HL-60 (cell line): ENCODE data around the gene NRXN3.

Experiments
- DNase-seq, 2 experiments: peaks; one replicate each; pipeline ENCODE4 v3.0.0-alpha.2; 2010 to 2020; ENCODE audit warnings: low read depth in 1 of 2, low spot score in 1 of 2
- H3K27ac ChIP-seq: fragments of 250-450 bp; sonication (Bioruptor Pico); replicated peaks from 2 replicates; pipeline ENCODE4 v1.5.1; 2020; ENCODE audit warnings: mild to moderate bottlenecking, moderate library complexity
- H3K27me3 ChIP-seq: fragments of 250-450 bp; sonication (Bioruptor Pico); 2 replicates; pipeline ENCODE4 v1.5.1; 2021; ENCODE audit warnings: mild to moderate bottlenecking, moderate library complexity; ENCODE audit not compliant: insufficient read depth, poor library complexity, severe bottlenecking
- H3K4me3 ChIP-seq: replicated peaks from 2 replicates; pipeline ENCODE4 v1.5.1; 2011; ENCODE audit warnings: mild to moderate bottlenecking, control low read depth, low read length; ENCODE audit not compliant: insufficient read depth
- CTCF ChIP-seq: IDR thresholded peaks from one replicate; pipeline ENCODE4 v1.5.1; 2011; ENCODE audit warnings: low read length, control low read depth, inconsistent platforms; ENCODE audit not compliant: insufficient read depth
- GABPA ChIP-seq: IDR thresholded peaks from 2 replicates; pipeline ENCODE4 v1.6.1; 2012; ENCODE audit warnings: low read depth
- POLR2AphosphoS5 ChIP-seq: IDR thresholded peaks from 2 replicates; pipeline ENCODE4 v1.6.1; 2012; ENCODE audit warnings: low read depth
- REST ChIP-seq: IDR thresholded peaks from 2 replicates; pipeline ENCODE4 v1.6.1; 2012; ENCODE audit warnings: low read depth; ENCODE audit not compliant: insufficient replicate concordance
- SPI1 ChIP-seq: IDR thresholded peaks from 2 replicates; pipeline ENCODE4 v1.6.1; 2012; ENCODE audit warnings: low read depth, mild to moderate bottlenecking, borderline replicate concordance

NRXN3 gene

GRCh38 chr14:79575032-79575431, 1404.9 kb downstream of the NRXN3 start:
- TF ChIP-seq CTCF: no peak
- TF ChIP-seq SPI1: no peak
- TF ChIP-seq REST: no peak
- TF ChIP-seq POLR2AphosphoS5: no peak
- TF ChIP-seq GABPA: no peak
- Histone ChIP-seq H3K4me3 (no peak overlapping the region), H3K27me3 (no peaks in the 10 kb centered on the region)

GRCh38 chr14:79576424-79576823, 1406.3 kb downstream of the NRXN3 start:
- TF ChIP-seq REST (no peak), CTCF (no peak), SPI1 (no peak), GABPA (no peak), POLR2AphosphoS5 (no peak)
- no peak overlapping the region for H3K27ac ChIP-seq
- DNase-seq: no peak

More at GRCh38 chr14:79575032-79575431, 1404.9 kb downstream of the NRXN3 start:
- no peak overlapping the region for H3K27ac ChIP-seq
- DNase-seq: no peak

GRCh38 chr14:79578470-79578869, 1408.3 kb downstream of the NRXN3 start:
- H3K4me3 ChIP-seq: no peak overlapping the region
- no peak for DNase-seq
- TF ChIP-seq REST (no peak), GABPA (no peak), POLR2AphosphoS5 (no peak), CTCF (no peak), SPI1 (no peak)
- no peaks in the 10 kb centered on the region for H3K27me3 ChIP-seq
- no peak overlapping the region for H3K27ac ChIP-seq

More at GRCh38 chr14:79576424-79576823, 1406.3 kb downstream of the NRXN3 start:
- Histone ChIP-seq H3K27me3 (no peaks in the 10 kb centered on the region), H3K4me3 (no peak overlapping the region)
